Activated T-helper 17 cell treated with anti-CD3 and anti-CD28 coated beads, Interleukin-2, amount 50 U/mL, for 72 hours (primary cell): ENCODE results near the gene CRY2. TPM values are rescaled to one million over a fixed set of nuclear protein-coding genes. Genes with fewer than 3 reads are reported as not detected.
A peak's percentile ranks its signal among the peaks of the same experiment; 100 is the strongest.

Experiments
- ATAC-seq: fragments of 150-1000 bp; cut with Tn5 transposase; replicated peaks from 2 replicates; pipeline ENCODE4 v1.10.0; 2021; ENCODE audit warnings: mild to moderate bottlenecking, moderate library complexity
- H3K27ac Mint-ChIP-seq: one replicate; pipeline ENCODE4 v1.8.0; 2022; ENCODE audit warnings: mixed read lengths
- H3K27me3 Mint-ChIP-seq: one replicate; pipeline ENCODE4 v1.8.0; 2022; ENCODE audit warnings: mixed read lengths
- H3K36me3 Mint-ChIP-seq: one replicate; pipeline ENCODE4 v1.8.0; 2022; ENCODE audit warnings: low read depth, mild to moderate bottlenecking, mixed read lengths
- H3K4me1 Mint-ChIP-seq: one replicate; pipeline ENCODE4 v1.8.0; 2022; ENCODE audit warnings: mixed read lengths
- H3K4me3 Mint-ChIP-seq: one replicate; pipeline ENCODE4 v1.8.0; 2022; ENCODE audit warnings: mild to moderate bottlenecking, mixed read lengths
- H3K9me3 Mint-ChIP-seq: one replicate; pipeline ENCODE4 v1.8.0; 2022; ENCODE audit warnings: mixed read lengths
- total RNA-seq, 2 donors: library from RNA; stranded (reverse); gene quantifications; one replicate each; pipeline ENCODE4 v1.2.3, GENCODE V29; 2022

The CRY2 gene
- total RNA-seq, 2 donors from 2014 or later: 12.3 to 25.4 TPM

DNA sequence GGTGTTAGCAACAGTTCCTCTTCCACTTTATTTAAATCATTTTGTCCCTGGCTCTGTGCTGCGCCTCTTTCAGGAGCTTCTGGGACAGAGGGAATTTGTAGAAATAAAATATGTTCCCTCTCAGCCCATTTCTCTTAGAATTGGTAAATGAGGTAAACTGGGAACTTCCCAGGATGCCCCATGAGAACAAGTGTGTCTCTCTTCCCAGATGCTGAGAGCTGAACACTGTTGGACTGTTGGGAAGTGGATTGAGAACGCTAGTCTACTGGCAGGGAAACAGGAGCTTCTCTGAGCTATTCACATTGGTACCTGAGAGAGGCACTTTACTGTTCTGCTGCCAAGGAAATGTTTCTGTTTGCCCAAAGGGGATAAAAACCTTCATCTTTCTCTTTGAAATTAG, 4.0 kb downstream of the CRY2 start:
- Mint-ChIP-seq H3K27ac (no peak overlapping the region), H3K4me1 (peaks cover 16% of the 10 kb centered on the region), H3K9me3 (no peaks in the 10 kb centered on the region), H3K4me3 (no peak overlapping the region), H3K36me3 (peaks cover 22% of the 10 kb centered on the region), H3K27me3 (no peaks in the 10 kb centered on the region)
- no peak for ATAC-seq

DNA sequence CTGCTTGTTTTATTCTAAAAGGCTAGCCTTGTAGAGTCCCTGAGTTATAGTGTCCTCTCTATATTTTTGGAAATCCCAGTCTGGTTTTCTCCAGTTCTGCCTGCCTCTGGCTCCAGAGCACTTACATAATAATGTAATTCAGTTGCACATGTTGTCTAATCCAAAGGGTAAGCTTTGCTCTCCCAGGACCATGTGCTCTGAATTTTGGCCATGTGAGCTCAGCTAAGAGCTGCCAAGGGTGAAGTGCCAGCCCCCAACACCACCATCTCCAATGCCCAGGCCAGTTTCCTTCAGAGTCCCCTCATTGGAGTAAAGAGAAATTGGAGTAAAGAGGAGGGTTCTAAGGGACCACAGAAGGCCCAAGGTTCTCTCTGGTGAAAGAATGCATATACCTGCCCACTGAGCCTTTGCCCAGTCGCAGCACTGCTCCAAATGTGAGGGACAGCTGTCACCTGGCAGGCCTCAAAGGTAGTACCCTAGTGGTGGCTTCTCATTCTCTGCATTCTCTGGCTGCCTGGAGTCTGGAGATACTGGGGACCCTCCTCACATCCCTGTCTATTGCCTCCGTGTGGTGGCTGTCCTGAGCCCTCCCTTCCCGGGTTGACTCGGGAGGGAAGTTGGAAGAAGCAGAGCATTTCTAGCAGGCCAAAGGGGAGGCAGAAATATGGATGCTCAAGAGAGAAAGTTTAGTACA, 4.9 kb downstream of the CRY2 start:
- no peak for ATAC-seq
- Mint-ChIP-seq H3K27me3 (no peaks in the 10 kb centered on the region), H3K9me3 (no peaks in the 10 kb centered on the region), H3K4me3 (no peak overlapping the region), H3K27ac (no peak overlapping the region), H3K4me1 (peaks cover 8% of the 10 kb centered on the region), H3K36me3 (peaks cover 31% of the 10 kb centered on the region)

GRCh38 chr11:45852712-45853101, 5.4 kb downstream of the CRY2 start:
- H3K36me3 Mint-ChIP-seq: peaks cover 36% of the 10 kb centered on the region
- H3K27me3 Mint-ChIP-seq: no peaks in the 10 kb centered on the region
- ATAC-seq: no peak
- H3K9me3 Mint-ChIP-seq: no peaks in the 10 kb centered on the region
- H3K4me3 Mint-ChIP-seq: no peak overlapping the region
- peaks cover 8% of the 10 kb centered on the region for H3K4me1 Mint-ChIP-seq
- no peak overlapping the region for H3K27ac Mint-ChIP-seq

DNA sequence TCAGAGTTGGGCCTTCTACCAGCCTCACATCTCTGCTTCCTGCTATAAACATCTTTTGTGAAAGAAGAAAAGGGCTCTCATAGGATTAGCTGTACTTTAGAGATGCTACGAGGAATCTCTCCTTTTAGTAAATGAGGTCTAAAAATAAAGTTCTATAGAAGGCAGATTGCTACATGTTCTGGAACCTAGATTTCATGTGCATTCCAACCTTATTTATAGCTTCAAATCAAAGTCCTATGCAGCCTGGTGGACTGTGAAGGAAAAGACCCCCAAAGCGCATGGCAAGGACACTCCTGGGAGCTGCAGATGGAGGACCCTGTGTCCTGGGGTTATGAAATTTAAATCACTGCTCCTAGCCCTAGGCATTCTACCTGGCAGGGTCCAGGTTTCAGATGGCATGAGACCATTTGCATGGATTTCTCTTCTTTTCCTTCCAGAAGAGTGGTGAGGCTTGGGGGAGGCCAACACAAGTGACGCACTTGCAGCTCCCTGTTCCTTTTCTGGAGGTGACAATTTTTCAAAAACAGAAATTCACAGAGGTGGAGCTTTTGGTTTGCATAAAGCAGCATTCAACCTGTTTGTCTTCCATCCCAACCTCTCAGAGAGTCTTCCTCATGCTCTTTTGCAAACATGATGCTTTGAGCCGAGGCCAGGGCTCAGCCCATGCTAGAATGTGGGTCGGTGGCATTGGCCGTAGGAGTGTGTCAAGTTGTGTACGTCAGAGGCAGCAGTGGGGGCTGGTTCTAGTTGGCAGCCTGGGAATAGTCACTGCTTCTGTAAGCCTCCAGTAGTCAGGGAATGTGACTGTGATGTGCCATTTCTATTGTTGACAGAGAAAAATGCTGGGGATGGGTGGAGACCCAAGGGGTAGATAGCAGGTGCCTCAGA, 6.3 kb downstream of the CRY2 start:
- no peaks in the 10 kb centered on the region for H3K27me3 Mint-ChIP-seq
- ATAC-seq: no peak
- H3K4me3 Mint-ChIP-seq: no peak overlapping the region
- H3K36me3 Mint-ChIP-seq: peaks cover 42% of the 10 kb centered on the region
- peaks cover 11% of the 10 kb centered on the region for H3K4me1 Mint-ChIP-seq
- H3K27ac Mint-ChIP-seq: no peak overlapping the region
- H3K9me3 Mint-ChIP-seq: no peaks in the 10 kb centered on the region

- Mint-ChIP-seq H3K36me3 (peaks cover 55% of the 10 kb centered on the region), H3K9me3 (no peaks in the 10 kb centered on the region), H3K27me3 (no peaks in the 10 kb centered on the region), H3K4me1 (peaks cover 9% of the 10 kb centered on the region), H3K4me3 (no peak overlapping the region), H3K27ac (no peak overlapping the region)
- ATAC-seq: no peak
Measured at GRCh38 chr11:45855308-45855707, 8.0 kb downstream of the CRY2 start.

GRCh38 chr11:45856044-45856468, 8.8 kb downstream of the CRY2 start:
- Mint-ChIP-seq H3K9me3 (no peaks in the 10 kb centered on the region), H3K27me3 (no peaks in the 10 kb centered on the region), H3K4me3 (no peak overlapping the region), H3K4me1 (peaks cover 5% of the 10 kb centered on the region), H3K36me3 (peaks cover 56% of the 10 kb centered on the region), H3K27ac (no peak overlapping the region)
- no peak for ATAC-seq

DNA sequence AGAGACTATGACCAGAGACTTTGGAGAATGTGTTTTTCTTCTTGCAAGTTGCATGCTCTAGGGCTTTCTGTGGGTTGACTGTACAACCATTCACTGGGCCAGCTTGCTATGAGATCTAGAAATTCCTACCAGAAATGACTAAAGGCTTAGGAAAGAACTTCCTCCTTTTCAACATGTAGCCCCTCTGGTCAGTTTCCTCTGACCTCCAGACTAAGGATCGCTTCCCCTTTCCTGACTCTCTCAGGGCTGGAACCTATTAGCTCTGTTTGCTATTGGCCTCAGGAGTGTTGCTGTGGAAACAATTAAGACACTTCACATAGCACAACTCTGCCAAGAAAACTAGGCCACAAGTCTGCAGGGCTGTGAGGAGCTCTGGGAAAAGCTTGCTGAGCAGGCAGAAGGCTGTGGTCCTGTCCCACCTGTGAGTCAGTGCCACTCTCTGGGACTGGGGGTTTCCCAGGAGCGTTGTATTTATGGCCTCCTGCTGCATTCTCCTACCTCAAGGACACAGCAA, 10.7 kb downstream of the CRY2 start:
- Mint-ChIP-seq H3K36me3 (peaks cover 76% of the 10 kb centered on the region), H3K4me3 (no peak overlapping the region), H3K4me1 (peaks cover 5% of the 10 kb centered on the region), H3K9me3 (no peaks in the 10 kb centered on the region), H3K27ac (no peak overlapping the region), H3K27me3 (no peaks in the 10 kb centered on the region)
- peak; percentile 47 for ATAC-seq

DNA sequence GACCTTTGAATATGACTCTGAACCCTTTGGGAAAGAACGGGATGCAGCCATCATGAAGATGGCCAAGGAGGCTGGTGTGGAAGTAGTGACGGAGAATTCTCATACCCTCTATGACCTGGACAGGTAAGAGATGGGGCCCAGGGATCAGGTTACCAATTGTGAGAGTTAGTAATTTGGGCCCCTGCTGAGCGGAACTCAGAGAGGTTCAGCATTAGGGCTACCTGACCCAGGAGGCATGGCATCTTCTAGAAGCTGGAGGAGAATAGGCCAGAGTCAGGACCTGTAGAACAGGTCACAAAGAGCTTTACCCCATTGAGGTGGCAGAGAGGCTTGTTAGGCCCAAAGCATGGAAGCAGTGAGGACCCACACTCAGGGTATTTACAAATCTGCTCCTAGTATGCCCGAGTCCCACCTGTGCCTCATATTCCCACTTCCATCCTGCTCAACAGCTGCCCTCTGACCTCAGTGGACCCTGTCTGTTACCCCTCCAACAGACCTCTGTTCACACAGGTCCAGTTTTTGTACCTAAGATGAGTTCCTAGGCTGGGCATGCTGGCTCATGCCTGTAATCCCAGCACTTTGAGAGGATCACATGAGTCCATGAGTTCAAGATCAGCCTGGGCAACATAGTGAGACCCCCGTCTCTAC, 11.6 kb downstream of the CRY2 start:
- Mint-ChIP-seq H3K4me1 (peaks cover 5% of the 10 kb centered on the region), H3K36me3 (peaks cover 84% of the 10 kb centered on the region)

DNA sequence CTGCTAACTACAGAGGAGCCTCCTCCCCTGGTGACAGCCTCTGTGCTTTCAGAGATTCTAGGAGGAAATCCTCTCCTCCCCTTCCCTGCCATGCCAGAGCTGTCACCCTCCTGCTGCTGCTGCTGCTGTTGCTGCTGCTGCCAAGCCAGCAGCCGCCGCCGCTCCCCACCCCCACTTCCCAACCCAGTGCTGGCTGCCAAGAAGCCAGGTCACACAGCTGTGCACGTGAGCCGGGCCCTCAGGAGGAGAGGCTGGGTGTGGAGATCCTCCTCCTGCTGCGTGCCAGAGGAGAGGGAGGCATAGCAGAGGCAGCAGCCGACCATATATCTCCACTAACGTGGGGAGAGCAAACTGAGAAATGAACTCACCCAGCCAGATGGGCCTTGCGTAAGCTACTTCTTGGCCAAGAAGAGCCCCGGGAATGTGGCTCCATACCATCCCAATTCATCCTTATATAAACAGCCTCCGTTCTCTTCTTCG, 12.4 kb downstream of the CRY2 start:
- Mint-ChIP-seq H3K36me3 (peaks cover 89% of the 10 kb centered on the region), H3K27ac (no peak overlapping the region), H3K9me3 (no peaks in the 10 kb centered on the region), H3K4me3 (no peak overlapping the region), H3K27me3 (no peaks in the 10 kb centered on the region), H3K4me1 (peaks cover 5% of the 10 kb centered on the region)
- ATAC-seq: no peak

More for the DNA sequence above, 11.6 kb downstream of the CRY2 start:
- no peaks in the 10 kb centered on the region for H3K27me3 Mint-ChIP-seq
- ATAC-seq: no peak
- no peak overlapping the region for H3K27ac Mint-ChIP-seq
- no peak overlapping the region for H3K4me3 Mint-ChIP-seq
- H3K9me3 Mint-ChIP-seq: no peaks in the 10 kb centered on the region

DNA sequence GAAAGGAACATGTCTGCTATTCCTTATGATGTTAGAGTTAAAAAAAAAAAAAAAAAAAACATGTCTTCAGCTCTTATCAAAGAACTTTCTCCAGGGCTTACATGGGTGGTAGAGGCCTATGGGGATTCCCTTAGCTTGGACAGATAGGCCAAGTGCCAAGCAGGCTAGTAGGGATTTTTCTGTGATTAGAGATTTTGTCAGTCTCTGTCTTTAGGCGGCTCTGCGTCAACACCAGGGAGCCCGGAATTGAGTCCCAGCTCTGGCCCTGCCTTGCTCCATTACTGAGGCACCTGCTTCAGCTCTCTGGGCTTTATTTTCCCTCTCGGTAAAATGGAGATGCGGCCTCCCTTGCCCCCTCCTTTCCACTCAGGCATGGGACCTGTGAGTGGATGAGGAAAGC, 13.1 kb downstream of the CRY2 start:
- no peak for ATAC-seq
- Mint-ChIP-seq H3K4me1 (peaks cover 5% of the 10 kb centered on the region), H3K9me3 (no peaks in the 10 kb centered on the region), H3K27ac (no peak overlapping the region), H3K4me3 (no peak overlapping the region), H3K27me3 (no peaks in the 10 kb centered on the region), H3K36me3 (peaks cover 92% of the 10 kb centered on the region)

DNA sequence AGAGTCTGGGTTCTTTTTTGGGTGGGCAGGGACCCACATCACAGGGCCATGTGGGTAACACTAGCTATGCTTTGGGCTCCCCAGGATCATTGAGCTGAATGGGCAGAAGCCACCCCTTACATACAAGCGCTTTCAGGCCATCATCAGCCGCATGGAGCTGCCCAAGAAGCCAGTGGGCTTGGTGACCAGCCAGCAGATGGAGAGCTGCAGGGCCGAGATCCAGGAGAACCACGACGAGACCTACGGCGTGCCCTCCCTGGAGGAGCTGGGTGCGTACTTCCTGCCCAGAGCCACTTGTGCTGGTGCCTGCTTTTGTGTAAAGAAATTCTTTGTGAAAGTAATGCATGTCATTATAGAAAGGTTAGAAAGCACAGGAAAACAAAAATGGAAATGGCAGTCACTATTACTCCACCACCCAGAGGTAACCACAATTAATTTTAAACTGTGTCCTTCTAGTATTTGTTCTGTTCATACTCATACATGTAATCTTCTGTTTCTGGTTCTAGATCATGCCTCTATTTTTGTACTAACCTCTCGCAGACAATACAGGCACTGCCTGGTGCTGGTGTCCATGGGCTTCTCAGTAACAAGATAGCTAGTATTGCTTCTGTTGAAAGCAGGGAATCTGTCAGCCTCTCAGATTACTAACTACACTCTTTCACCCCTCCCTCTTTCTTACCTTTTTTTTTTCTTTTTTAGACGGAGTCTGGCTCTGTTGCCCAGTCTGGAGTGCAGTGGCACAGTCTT, 13.7 kb downstream of the CRY2 start:
- H3K27ac Mint-ChIP-seq: no peak overlapping the region
- peaks cover 5% of the 10 kb centered on the region for H3K4me1 Mint-ChIP-seq
- peaks cover 91% of the 10 kb centered on the region for H3K36me3 Mint-ChIP-seq
- no peaks in the 10 kb centered on the region for H3K27me3 Mint-ChIP-seq
- no peaks in the 10 kb centered on the region for H3K9me3 Mint-ChIP-seq
- H3K4me3 Mint-ChIP-seq: no peak overlapping the region
- no peak for ATAC-seq

- no peak for ATAC-seq
- H3K27me3 Mint-ChIP-seq: no peaks in the 10 kb centered on the region
- no peaks in the 10 kb centered on the region for H3K9me3 Mint-ChIP-seq
- peaks cover 91% of the 10 kb centered on the region for H3K36me3 Mint-ChIP-seq
- H3K27ac Mint-ChIP-seq: no peak overlapping the region
- H3K4me1 Mint-ChIP-seq: no peaks in the 10 kb centered on the region
- no peak overlapping the region for H3K4me3 Mint-ChIP-seq
Measured at GRCh38 chr11:45864041-45864440, 16.8 kb downstream of the CRY2 start.

- Mint-ChIP-seq H3K27ac (no peak overlapping the region), H3K36me3 (peaks cover 92% of the 10 kb centered on the region), H3K4me1 (no peaks in the 10 kb centered on the region), H3K9me3 (no peaks in the 10 kb centered on the region), H3K4me3 (no peak overlapping the region), H3K27me3 (no peaks in the 10 kb centered on the region)
- no peak for ATAC-seq
Measured at GRCh38 chr11:45869551-45869950, 22.3 kb downstream of the CRY2 start.

DNA sequence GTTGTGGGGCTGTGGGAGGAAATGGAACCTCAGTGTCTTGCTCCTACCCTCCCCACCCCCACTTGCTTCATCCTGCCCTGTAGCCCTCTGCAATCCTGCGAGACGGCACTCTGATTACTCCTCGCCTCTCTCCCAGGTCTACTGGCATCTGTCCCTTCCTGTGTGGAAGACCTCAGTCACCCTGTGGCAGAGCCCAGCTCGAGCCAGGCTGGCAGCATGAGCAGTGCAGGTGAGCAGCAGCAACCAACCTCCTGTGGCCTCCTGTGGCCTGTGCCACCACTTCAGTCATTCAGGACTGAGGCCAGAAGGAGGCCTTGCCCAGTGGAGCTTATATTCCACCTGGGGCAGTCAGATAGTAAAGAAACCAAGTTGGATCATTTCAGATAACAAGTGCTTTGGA, 23.4 kb downstream of the CRY2 start:
- no peak for ATAC-seq
- Mint-ChIP-seq H3K4me3 (no peak overlapping the region), H3K4me1 (no peaks in the 10 kb centered on the region), H3K27ac (no peak overlapping the region), H3K36me3 (peaks cover 90% of the 10 kb centered on the region), H3K27me3 (no peaks in the 10 kb centered on the region), H3K9me3 (no peaks in the 10 kb centered on the region)
